ENCODE results near the gene UNC5A. TPM values are rescaled to one million over a fixed set of nuclear protein-coding genes. Genes with fewer than 3 reads are reported as not detected.

Gene UNC5A
- total and polyA plus RNA-seq, 9 of the 15 experiments (the other 6 are each of a cell fraction or from before 2014, with no cell fraction given): not detected

- ATAC-seq (peak; percentile 24; the same call in 2 of the 3 replicates), FAIRE-seq (no peak), DNase-seq (ENCODE audit: extremely low read depth in 1 of 4, low spot score in 3 of 4) (peak in 1 of 4 experiments; percentile 9)
- Histone ChIP-seq H3K27me3 (ENCODE audit: control insufficient read depth in 2 of 2, insufficient read depth in 2 of 2, low read length in 2 of 2) (peaks cover 61 to 76% of the 10 kb centered on the region in 2 experiments), H3K27ac (ENCODE audit: extremely low read depth, low read depth, low read length) (no peak overlapping the region), H3K36me3 (ENCODE audit: control insufficient read depth, insufficient read depth, low read length) (no peaks in the 10 kb centered on the region), H3K9me1 (ENCODE audit: control insufficient read depth, insufficient read depth, low read length) (peaks cover 4% of the 10 kb centered on the region), H3K9ac (ENCODE audit: insufficient read depth in 1 of 2, low read depth in 2 of 2, low read length in 2 of 2) (no peak overlapping the region; a peak in 1 of 4 replicates), H3K4me2 (ENCODE audit: insufficient read depth, low read length) (no peak overlapping the region), H3K4me3 (no peak overlapping the region), H3K9me3 (replicated peaks; ENCODE audit: control insufficient read depth, insufficient read depth, low read depth, low read length) (no peaks in the 10 kb centered on the region), H3K79me2 (ENCODE audit: control insufficient read depth, insufficient read depth, low read length) (no peaks in the 10 kb centered on the region), H2AFZ (ENCODE audit: low read depth, low read length) (no peak overlapping the region), H3K4me1 (replicated peaks in 1 of 2; ENCODE audit: control insufficient read depth in 2 of 2, insufficient read depth in 2 of 2, low read length in 2 of 2) (peaks cover 0 to 53% of the 10 kb centered on the region in 2 experiments; a peak in 2 of 5 replicates), H4K20me1 (replicated peaks; ENCODE audit: control insufficient read depth, insufficient read depth, low read length) (peaks cover 14% of the 10 kb centered on the region)
- POLR2A ChIA-PET: interaction anchor here (0.7 to 1.0 kb wide), 3 partner anchors 10 to 427 kb away, joined by 3 to 4 read pairs (median 3); partner anchors contain the start of gene FAF2
- under 1% methylated on average over 23 of the region's 27 CpGs for WGBS (ENCODE audit: insufficient coverage, low coverage, missing lambda C conversion rate)
- in situ Hi-C loops (cut with MboI) (no loop called here), intact Hi-C loops (cut with micrococcal nuclease) (no loop called here)
- TF ChIP-seq ZNF512 (tag; IDR thresholded peaks at IDR 0.05) (no peak), DDX20 (tag; IDR thresholded peaks at IDR 0.05; ENCODE audit: low read depth) (no peak), AFF1 (IDR thresholded peaks at IDR 0.05; ENCODE audit: low read depth in 1 of 2, partially characterized antibody in 2 of 2) (no peak), EZH2 (IDR thresholded peaks at IDR 0.05; ENCODE audit: borderline replicate concordance, low read depth, low read length) (peak; percentile 16; the same call in 1 of the 2 replicates), ZNF668 (CRISPR knock-in tag; IDR thresholded peaks at IDR 0.05) (no peak), TFAP4 (CRISPR knock-in tag; IDR thresholded peaks at IDR 0.05; ENCODE audit: borderline replicate concordance) (peak; percentile 16; the same call in 1 of the 2 replicates), FOXJ2 (tag; IDR thresholded peaks at IDR 0.05) (no peak)
- CTCF ChIA-PET (ENCODE audit: low intra/inter-chr PET ratio): no interaction called here
- no TSS peak for BruUV-seq (replicated peaks)
Observed at GRCh38 chr5:176875783-176876505, 65.6 kb downstream of the UNC5A start.
